GM12875 (cell line): ENCODE measurements around the gene VARS2.
"Not testable (repeated sequence)": the region's sequence is repeated elsewhere in the genome, so short reads cannot be mapped to it uniquely, and the experiment has no call there.

ENCODE experiments used
- H3K4me3 ChIP-seq: one replicate; pipeline ENCODE4 v1.5.1; 2011; ENCODE audit warnings: low read depth, low read length, control low read depth
- TF ChIP-seq, protein P1 (sequence below): IDR thresholded peaks from 2 replicates; pipeline ENCODE4 v1.5.1; 2011; ENCODE audit warnings: low read depth, mild to moderate bottlenecking, control low read depth, inconsistent platforms, low read length, moderate library complexity, borderline replicate concordance; ENCODE audit not compliant: insufficient read depth

VARS2 gene

DNA sequence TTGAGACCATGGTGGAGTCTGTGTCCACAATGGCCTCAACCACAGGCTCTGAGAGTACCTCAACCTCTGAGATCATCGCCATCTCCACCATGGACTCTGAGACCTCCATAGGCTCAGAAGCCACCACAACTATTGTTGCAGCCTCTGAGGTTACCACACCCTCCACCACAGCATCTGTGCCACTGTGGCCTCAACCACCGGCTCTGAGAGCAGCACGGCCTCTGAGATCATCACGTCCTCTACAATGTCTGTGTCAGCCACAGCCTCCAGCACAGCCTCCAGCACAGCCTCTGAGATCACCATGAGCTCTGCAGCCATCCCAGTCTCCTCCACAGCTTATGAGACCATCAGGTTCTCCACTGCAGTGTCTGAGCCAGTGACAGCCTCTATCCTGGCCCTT is 50.0 kb downstream of the VARS2 start:
- TF ChIP-seq, protein P1, sequence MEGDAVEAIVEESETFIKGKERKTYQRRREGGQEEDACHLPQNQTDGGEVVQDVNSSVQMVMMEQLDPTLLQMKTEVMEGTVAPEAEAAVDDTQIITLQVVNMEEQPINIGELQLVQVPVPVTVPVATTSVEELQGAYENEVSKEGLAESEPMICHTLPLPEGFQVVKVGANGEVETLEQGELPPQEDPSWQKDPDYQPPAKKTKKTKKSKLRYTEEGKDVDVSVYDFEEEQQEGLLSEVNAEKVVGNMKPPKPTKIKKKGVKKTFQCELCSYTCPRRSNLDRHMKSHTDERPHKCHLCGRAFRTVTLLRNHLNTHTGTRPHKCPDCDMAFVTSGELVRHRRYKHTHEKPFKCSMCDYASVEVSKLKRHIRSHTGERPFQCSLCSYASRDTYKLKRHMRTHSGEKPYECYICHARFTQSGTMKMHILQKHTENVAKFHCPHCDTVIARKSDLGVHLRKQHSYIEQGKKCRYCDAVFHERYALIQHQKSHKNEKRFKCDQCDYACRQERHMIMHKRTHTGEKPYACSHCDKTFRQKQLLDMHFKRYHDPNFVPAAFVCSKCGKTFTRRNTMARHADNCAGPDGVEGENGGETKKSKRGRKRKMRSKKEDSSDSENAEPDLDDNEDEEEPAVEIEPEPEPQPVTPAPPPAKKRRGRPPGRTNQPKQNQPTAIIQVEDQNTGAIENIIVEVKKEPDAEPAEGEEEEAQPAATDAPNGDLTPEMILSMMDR, result no peak

DNA sequence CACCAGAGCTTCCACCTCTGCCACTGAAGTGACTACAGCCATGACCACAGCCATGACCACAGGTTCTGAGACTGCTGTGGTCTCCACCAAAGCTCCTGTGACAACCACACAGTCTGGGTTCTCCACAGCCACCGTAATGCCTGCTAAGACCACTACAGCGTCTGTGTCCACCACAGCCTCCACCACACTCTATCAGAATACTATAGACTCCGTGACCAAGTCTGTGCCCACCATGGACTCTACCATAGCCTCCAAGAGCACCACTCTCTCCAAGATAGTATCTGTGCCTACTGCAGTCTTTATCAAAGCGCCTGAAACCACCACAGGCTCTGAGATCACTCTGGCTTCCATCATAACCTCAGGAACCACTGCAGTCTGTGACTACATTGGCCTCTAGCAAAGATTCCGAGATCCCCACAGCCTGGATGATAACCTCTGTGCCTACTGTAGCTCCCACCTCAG is 51.1 kb downstream of the VARS2 start:
- H3K4me3 ChIP-seq, result no peak overlapping the region
- TF ChIP-seq, protein P1, result no peak

More for the DNA sequence above, 50.0 kb downstream of the VARS2 start:
- H3K4me3 ChIP-seq, result no peak overlapping the region

DNA sequence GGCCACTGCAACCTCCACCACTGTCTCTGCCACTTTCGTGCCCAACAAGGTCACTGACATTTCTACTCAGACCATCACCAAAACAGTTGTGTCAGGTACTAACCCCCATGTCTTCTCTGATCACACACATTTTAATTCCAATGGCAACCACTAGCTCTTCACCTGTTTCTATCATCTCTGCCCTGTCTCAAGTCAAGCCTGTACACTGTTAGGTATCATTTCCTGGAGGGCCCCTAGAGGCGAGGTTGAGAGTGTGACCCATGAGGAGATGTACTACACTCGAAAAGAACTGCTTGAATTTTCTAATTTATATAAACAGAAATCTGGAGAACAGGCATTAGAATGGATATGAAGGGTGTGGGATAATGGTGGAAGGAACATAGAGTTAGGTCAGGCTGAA is 52.1 kb downstream of the VARS2 start:
- no peak overlapping the region for H3K4me3 ChIP-seq
- TF ChIP-seq, protein P1, result peak; percentile 32; the same call in 1 of the 2 replicates

DNA sequence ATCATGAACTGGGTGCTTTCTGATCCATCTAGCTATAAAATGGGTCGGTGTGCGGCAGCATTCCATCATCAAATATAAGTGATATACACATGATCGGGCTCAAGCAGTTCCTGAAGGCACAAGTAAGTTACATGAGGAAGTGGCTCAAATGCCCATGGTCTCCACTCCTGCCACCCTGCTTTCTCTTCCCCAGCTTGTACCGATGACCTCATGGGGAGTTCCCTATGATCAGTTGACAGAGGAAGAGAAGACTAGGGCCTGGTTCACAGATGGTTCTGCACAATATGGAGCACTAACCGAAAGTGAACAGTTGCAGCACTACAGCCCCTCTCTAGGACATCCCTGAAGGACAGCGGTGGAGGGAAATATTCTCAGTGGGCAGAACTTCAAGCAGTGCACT is 55.1 kb downstream of the VARS2 start:
- H3K4me3 ChIP-seq, result not testable (repeated sequence)

DNA sequence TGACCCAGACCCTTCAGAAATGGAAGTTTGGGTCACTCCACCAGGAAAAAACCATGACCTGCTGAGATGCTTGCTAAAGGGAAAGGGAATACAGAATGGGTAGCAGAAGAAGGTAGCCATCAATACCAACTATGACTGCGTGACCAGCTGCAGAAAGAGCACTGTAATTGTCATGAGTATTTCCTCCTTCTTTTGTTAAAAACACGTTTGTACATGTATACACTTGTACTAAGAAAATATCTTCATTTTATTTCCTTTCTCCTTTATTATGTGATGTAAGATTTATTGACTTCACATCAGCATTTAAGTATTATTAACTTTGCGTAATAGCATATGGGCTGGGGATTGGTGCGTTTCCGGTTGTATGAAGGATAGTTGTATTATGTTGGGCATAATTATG is 56.9 kb downstream of the VARS2 start:
- TF ChIP-seq, protein P1, result no peak
- no peak overlapping the region for H3K4me3 ChIP-seq

DNA sequence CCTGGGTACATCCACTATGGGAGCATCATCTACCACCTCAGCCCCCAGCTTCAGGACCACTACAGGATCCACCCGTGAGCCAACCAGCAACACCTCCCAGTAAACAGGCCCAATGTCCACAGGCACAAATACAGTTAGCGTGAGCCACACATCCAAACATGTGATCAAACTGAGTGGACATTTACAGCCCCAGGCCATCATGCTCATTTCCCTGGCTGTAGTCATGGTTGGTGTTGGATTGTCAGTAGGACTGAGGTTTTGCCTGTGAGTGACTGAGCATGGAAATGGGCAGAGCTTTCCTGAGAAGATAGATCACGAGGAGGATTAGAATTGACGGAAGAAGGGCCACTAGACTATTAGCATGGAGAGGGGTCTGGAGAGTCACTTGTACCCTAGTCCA is 58.8 kb downstream of the VARS2 start:
- no peak overlapping the region for H3K4me3 ChIP-seq
- TF ChIP-seq, protein P1, result no peak

DNA sequence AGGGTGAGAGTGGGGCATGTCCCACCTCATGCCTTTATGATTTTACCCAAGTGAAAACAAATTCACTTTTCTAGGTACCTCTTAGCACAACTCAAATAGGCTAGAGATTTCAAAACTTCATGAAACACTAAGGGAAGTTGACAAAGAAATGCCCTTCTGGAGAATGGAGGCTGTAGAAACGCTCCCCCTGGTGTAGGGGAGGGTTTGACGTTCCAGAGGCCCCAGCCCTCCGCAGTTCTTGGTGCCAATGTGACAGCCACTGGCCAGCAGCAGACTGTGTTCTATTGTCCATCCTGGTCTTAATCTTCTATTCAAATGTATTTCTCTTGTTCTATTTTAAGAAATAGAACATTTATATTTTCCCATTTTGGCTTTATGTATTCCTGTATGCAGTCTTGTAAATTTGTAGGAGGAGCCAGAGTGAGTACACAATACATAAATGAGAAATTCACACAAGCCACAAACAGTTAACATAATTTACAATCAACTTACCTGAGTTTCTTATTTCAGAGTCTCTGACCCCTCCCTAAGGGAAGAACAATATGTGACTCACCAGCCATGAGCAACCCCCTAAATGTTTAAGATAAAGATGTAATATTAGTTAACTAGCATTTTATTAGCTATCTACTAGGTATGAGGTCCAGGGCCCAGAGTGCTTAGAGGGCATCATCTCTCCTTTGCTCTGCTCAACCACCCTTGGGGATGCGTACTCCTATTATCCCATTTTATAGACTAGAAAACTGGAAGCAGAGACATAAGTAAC is 60.6 kb downstream of the VARS2 start:
- H3K4me3 ChIP-seq, result no peak overlapping the region
- TF ChIP-seq, protein P1, result no peak
